Measurements from ENCODE around the gene STAC. TPM values are rescaled to one million over a fixed set of nuclear protein-coding genes. Genes with fewer than 3 reads are reported as not detected.

The STAC gene
- total and polyA plus RNA-seq, 2 donors (not counting 3 experiments of a cell fraction or from before 2014, with no cell fraction given): 0.03 to 0.88 TPM

DNA sequence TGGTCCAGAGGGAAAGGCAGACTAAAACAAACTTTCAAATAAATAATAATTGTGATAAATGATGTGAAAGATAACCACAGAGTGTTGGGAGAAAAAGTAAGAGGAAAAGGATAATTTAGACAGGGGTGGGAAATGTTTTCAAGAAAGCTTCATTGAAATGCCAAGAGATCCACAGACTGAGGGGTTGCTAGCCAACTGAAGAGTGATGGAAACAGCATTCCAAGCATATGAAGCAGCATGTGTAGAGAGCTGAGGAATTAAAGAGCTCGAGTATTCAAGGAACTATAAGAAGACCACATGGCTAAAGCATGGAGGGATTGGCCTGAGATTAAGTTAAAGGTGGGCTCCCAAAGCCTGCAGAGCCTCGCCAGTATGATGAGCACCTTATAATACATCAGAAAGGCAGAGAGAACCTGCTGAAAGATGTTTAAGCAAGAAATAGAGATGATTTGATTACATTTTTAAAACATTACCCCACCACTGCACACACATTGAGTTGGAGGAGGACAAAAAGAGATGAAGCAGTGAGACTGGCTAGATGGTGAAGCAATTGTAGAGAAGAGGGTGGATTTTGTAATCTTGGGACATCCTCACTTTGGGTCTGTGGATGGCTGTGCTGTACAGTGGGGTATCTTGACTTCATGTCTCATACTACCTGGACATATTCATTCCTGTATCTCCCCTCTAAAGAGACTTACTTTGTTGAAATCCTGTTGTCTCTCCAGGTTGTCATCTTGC is 100.8 kb downstream of the STAC start:
- no peaks in the 10 kb centered on the region for H3K36me3 ChIP-seq (ENCODE audit: control insufficient read depth in 2 of 2, extremely low read depth in 1 of 2, insufficient read depth in 2 of 2, low read length in 2 of 2)
- H3K27me3 ChIP-seq (ENCODE audit: control insufficient read depth in 2 of 2, insufficient read depth in 2 of 2, low read length in 2 of 2): no peaks in the 10 kb centered on the region
- H3K9ac ChIP-seq (replicated peaks; ENCODE audit: extremely low read depth, insufficient read depth, low read length): no peak overlapping the region
- ChIA-PET CTCF (no interaction called here), POLR2A (no interaction called here)
- BruUV-seq (replicated peaks): no TSS peak
- dilution Hi-C loops (cut with MboI; ENCODE audit: extremely low pct_ligation_motif_present, low sequenced_read_pairs): no loop called here
- no peak overlapping the region for H2AFZ ChIP-seq (ENCODE audit: low read depth, low read length)
- H3K4me2 ChIP-seq (ENCODE audit: insufficient read depth, low read length): no peak overlapping the region
- H3K4me1 ChIP-seq (ENCODE audit: control insufficient read depth, extremely low read depth, insufficient read depth, low read length): no peaks in the 10 kb centered on the region
- H3K9me1 ChIP-seq (replicated peaks; ENCODE audit: control insufficient read depth, extremely low read depth, insufficient read depth, low read length): no peaks in the 10 kb centered on the region
- no peak overlapping the region for H3K4me3 ChIP-seq (replicated peaks in 1 of 3; ENCODE audit: insufficient read depth in 1 of 3, low read depth in 1 of 3, low read length in 3 of 3)
- FAIRE-seq (no peak), DNase-seq (ENCODE audit: low read depth, low spot score) (no peak)
- peaks cover 2% of the 10 kb centered on the region for H3K9me3 ChIP-seq (replicated peaks; ENCODE audit: control insufficient read depth, insufficient read depth, low read length)
- TF ChIP-seq, protein P1, sequence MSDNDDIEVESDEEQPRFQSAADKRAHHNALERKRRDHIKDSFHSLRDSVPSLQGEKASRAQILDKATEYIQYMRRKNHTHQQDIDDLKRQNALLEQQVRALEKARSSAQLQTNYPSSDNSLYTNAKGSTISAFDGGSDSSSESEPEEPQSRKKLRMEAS (IDR thresholded peaks at IDR 0.05; ENCODE audit: insufficient read depth, insufficient read length): no peak
- TF ChIP-seq, protein P2, sequence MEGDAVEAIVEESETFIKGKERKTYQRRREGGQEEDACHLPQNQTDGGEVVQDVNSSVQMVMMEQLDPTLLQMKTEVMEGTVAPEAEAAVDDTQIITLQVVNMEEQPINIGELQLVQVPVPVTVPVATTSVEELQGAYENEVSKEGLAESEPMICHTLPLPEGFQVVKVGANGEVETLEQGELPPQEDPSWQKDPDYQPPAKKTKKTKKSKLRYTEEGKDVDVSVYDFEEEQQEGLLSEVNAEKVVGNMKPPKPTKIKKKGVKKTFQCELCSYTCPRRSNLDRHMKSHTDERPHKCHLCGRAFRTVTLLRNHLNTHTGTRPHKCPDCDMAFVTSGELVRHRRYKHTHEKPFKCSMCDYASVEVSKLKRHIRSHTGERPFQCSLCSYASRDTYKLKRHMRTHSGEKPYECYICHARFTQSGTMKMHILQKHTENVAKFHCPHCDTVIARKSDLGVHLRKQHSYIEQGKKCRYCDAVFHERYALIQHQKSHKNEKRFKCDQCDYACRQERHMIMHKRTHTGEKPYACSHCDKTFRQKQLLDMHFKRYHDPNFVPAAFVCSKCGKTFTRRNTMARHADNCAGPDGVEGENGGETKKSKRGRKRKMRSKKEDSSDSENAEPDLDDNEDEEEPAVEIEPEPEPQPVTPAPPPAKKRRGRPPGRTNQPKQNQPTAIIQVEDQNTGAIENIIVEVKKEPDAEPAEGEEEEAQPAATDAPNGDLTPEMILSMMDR (IDR thresholded peaks at IDR 0.05; ENCODE audit: extremely low read depth in 1 of 2, insufficient read depth in 1 of 2, low read depth in 1 of 2, low read length in 2 of 2): no peak
- TF ChIP-seq POLR2AphosphoS5 (IDR thresholded peaks at IDR 0.05; ENCODE audit: insufficient read depth, low read depth, low read length) (no peak), MYC (IDR thresholded peaks at IDR 0.05; ENCODE audit: low read depth, low read length) (no peak), GATA2 (IDR thresholded peaks at IDR 0.05; ENCODE audit: insufficient read depth, insufficient read length, low read depth, low read length) (no peak), JUN (IDR thresholded peaks at IDR 0.05; ENCODE audit: borderline replicate concordance, insufficient read depth, insufficient read length, low read depth) (no peak), POLR2A (IDR thresholded peaks at IDR 0.05; ENCODE audit: low read depth, low read length) (no peak), EZH2 (IDR thresholded peaks at IDR 0.05; ENCODE audit: borderline replicate concordance, low read depth, low read length, severe bottlenecking) (no peak), FOS (IDR thresholded peaks at IDR 0.05; ENCODE audit: borderline replicate concordance, insufficient read depth, low read length) (no peak)
- H4K20me1 ChIP-seq (replicated peaks; ENCODE audit: control insufficient read depth, extremely low read depth, insufficient read depth, low read length): no peaks in the 10 kb centered on the region
- H3K27ac ChIP-seq (ENCODE audit: insufficient read depth, low read depth, low read length): no peak overlapping the region
- no peaks in the 10 kb centered on the region for H3K79me2 ChIP-seq (ENCODE audit: control insufficient read depth, insufficient read depth, low read length)
- intact Hi-C loops (cut with micrococcal nuclease): no loop called here

Data from endothelial cell of umbilical vein (primary cell).